B cell (primary cell): ENCODE results near the gene PMF1.

ENCODE experiments used
- EZH2 ChIP-seq: IDR thresholded peaks from 2 replicates; pipeline ENCODE4 v1.6.1; 2012; ENCODE audit warnings: borderline replicate concordance, low read depth, mild to moderate bottlenecking, moderate library complexity, low read length; ENCODE audit not compliant: insufficient read depth, poor library complexity, severe bottlenecking
- TF ChIP-seq, protein P1 (sequence below): fragments of 200-600 bp; IDR thresholded peaks from one replicate; pipeline ENCODE4 v1.8.0; 2022; ENCODE audit warnings: antibody characterized with exemption, mild to moderate bottlenecking

DNA sequence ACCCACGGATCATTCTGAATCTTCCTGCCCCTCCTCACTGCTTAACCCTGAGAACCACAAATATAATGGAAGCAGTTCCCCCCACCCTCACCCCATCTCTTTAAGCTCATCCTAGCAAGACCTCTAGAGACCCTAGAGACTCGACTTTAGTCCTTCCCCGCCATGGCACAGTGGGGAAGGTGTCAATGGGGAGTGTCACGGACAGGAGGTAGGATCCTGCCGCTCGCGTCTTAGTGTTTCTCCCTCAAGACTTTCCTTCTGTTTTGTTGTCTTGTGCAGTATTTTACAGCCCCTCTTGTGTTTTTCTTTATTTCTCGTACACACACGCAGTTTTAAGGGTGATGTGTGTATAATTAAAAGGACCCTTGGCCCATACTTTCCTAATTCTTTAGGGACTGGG lies 677 bp upstream of the PMF1 start:
- TF ChIP-seq EZH2, result no peak
- TF ChIP-seq, protein P1, sequence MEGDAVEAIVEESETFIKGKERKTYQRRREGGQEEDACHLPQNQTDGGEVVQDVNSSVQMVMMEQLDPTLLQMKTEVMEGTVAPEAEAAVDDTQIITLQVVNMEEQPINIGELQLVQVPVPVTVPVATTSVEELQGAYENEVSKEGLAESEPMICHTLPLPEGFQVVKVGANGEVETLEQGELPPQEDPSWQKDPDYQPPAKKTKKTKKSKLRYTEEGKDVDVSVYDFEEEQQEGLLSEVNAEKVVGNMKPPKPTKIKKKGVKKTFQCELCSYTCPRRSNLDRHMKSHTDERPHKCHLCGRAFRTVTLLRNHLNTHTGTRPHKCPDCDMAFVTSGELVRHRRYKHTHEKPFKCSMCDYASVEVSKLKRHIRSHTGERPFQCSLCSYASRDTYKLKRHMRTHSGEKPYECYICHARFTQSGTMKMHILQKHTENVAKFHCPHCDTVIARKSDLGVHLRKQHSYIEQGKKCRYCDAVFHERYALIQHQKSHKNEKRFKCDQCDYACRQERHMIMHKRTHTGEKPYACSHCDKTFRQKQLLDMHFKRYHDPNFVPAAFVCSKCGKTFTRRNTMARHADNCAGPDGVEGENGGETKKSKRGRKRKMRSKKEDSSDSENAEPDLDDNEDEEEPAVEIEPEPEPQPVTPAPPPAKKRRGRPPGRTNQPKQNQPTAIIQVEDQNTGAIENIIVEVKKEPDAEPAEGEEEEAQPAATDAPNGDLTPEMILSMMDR, result no peak
